ENCODE measurements around the gene IL16.

IL16 gene

DNA sequence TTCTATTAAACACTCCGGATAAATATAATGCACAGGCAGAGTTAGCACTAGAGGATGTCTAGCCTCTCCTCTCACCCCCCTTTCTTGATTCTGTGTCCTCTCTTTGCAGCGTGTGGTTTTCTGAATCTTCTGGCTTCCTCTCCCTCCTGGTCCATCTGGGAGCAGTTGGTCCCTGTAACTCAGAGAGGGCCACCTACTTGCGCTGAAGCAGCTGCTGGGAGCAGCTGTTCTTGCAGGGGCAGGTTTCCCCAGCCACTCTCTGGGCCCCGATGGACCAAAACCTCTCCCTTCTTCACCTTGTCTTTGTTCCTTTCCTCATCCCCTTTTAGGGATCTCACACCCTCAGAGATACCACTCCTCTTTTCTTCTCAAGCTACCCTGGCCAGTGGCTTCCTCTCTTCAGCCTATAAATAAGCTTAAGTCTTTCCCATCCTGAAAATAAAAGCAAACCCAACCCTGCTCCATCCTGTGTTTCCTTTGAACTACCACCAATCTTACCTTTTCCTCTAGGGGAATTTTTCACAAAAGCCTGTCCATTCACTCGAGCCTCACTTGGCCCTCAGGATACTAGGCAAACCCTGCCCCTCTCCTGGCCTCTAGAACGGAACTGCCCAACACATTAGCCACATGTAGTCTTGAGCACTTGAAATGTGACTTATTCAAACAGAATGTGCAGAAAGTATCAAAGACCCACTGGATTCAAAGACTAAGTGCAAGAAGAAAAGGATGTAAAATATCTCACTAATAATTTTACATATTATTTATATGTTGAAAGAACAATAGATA is 67.6 kb downstream of the IL16 start:
- no peak for DNase-seq
- Histone ChIP-seq H2AFZ (ENCODE audit: low read depth, low read length) (no peak overlapping the region), H3K4me1 (ENCODE audit: insufficient read depth, low read length) (peaks cover 20% of the 10 kb centered on the region), H3K36me3 (ENCODE audit: insufficient read depth, low read length) (no peaks in the 10 kb centered on the region), H4K20me1 (ENCODE audit: insufficient read depth, low read length) (no peaks in the 10 kb centered on the region), H3K27ac (ENCODE audit: low read length) (no peak overlapping the region), H3K4me2 (ENCODE audit: insufficient read depth, low read length) (no peak overlapping the region), H3K9me3 (ENCODE audit: insufficient read depth, low read length, severe bottlenecking) (no peaks in the 10 kb centered on the region), H3K27me3 (ENCODE audit: insufficient read depth, low read length, poor library complexity) (peaks cover 14% of the 10 kb centered on the region), H3K4me3 (ENCODE audit: low read depth in 1 of 2, low read length in 2 of 2) (no peak overlapping the region), H3K79me2 (ENCODE audit: insufficient read depth, low read length) (no peaks in the 10 kb centered on the region), H3K9ac (ENCODE audit: low read depth, low read length) (no peak overlapping the region)
- no peak for TF ChIP-seq EZH2 (IDR thresholded peaks at IDR 0.05; ENCODE audit: borderline replicate concordance, low read depth, low read length, severe bottlenecking)
- TF ChIP-seq, protein P1, sequence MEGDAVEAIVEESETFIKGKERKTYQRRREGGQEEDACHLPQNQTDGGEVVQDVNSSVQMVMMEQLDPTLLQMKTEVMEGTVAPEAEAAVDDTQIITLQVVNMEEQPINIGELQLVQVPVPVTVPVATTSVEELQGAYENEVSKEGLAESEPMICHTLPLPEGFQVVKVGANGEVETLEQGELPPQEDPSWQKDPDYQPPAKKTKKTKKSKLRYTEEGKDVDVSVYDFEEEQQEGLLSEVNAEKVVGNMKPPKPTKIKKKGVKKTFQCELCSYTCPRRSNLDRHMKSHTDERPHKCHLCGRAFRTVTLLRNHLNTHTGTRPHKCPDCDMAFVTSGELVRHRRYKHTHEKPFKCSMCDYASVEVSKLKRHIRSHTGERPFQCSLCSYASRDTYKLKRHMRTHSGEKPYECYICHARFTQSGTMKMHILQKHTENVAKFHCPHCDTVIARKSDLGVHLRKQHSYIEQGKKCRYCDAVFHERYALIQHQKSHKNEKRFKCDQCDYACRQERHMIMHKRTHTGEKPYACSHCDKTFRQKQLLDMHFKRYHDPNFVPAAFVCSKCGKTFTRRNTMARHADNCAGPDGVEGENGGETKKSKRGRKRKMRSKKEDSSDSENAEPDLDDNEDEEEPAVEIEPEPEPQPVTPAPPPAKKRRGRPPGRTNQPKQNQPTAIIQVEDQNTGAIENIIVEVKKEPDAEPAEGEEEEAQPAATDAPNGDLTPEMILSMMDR (IDR thresholded peaks at IDR 0.05; ENCODE audit: borderline replicate concordance, extremely low read depth, low read length, poor library complexity, severe bottlenecking): no peak
- ATAC-seq (ENCODE audit: insufficient read depth, low read depth): no peak

DNA sequence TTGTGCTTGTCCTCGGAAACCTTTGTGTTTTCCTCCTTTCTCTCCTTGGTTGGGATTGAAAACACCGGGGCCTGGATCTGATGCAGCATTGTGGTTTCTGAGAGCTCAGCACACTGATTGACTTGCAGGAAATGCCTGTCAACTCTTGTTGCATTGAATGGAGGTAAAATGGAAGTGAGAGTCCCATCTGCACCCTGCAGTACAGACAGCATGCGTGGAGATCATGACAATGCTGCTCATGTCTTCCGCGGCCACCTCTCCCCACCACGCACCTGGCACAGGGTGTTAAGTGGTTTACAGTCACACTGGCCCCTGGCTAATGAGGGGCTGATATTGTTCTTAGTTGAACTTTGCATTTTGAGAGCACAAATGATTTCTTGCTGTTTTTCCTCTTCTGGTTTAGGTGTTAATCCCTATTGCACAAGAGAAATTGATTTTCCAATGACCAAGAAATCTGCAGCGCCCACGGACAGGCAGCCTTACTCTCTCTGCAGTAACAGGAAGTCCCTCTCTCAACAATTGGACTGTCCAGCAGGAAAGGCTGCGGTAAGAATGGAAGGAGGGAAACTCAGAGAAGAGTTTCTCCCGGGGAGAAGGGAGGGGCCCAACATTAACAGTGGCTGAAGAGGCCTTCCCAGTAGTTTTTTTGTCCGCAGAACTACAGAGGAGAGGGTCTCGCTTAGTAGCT is 68.7 kb downstream of the IL16 start:
- no peak for ATAC-seq (ENCODE audit: insufficient read depth, low read depth)
- Histone ChIP-seq H4K20me1 (ENCODE audit: insufficient read depth, low read length) (no peaks in the 10 kb centered on the region), H3K9ac (ENCODE audit: low read depth, low read length) (no peak overlapping the region), H2AFZ (ENCODE audit: low read depth, low read length) (no peak overlapping the region), H3K27me3 (ENCODE audit: insufficient read depth, low read length, poor library complexity) (peaks cover 9% of the 10 kb centered on the region), H3K27ac (ENCODE audit: low read length) (no peak overlapping the region), H3K4me3 (ENCODE audit: low read depth in 1 of 2, low read length in 2 of 2) (no peak overlapping the region), H3K4me2 (ENCODE audit: insufficient read depth, low read length) (peak overlapping the region; percentile 55; the same call in 1 of the 2 replicates), H3K79me2 (ENCODE audit: insufficient read depth, low read length) (no peaks in the 10 kb centered on the region), H3K36me3 (ENCODE audit: insufficient read depth, low read length) (no peaks in the 10 kb centered on the region), H3K9me3 (ENCODE audit: insufficient read depth, low read length, severe bottlenecking) (no peaks in the 10 kb centered on the region), H3K4me1 (ENCODE audit: insufficient read depth, low read length) (peaks cover 23% of the 10 kb centered on the region)
- TF ChIP-seq, protein P1 (IDR thresholded peaks at IDR 0.05; ENCODE audit: borderline replicate concordance, extremely low read depth, low read length, poor library complexity, severe bottlenecking): no peak
- no peak for TF ChIP-seq EZH2 (IDR thresholded peaks at IDR 0.05; ENCODE audit: borderline replicate concordance, low read depth, low read length, severe bottlenecking)
- DNase-seq: no peak

DNA sequence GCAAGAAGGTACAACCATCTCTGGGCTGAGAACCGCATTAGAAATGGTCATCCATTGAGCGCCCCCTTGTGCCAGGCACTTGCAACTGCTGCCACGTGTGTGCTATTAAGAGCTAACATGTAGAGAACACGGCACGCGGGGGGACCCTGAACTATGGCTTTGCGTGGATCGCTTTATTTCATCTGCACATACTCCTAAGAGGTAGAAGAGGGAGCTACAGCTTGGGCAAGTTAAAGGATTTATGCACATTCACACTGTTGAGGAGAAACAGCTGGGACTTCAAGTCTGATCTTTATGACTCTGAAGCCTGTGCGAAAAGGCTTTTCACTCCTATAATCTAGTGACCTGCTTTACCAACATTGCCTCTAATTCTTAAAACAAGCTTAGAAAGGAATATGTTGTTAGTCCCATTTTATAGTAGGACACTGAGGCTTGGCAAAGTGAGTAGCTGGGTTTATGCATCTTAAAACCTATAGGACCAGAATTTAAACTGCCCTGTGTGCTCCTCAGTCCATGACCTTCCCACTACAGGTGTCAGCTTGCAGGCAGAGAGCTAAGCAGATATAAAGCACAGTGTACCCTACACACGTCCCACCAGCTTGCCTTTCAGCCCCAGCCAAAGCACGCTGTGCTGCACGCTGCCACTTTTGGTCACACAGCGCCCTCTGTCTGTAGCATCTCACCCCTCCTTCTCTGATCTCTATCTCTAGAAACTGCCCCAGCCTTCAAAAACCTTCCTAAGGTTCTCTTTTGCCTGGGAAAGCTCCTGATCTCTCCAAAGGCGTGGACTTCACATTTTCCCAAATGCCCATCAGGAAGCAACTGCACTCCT is 69.5 kb downstream of the IL16 start:
- H3K27ac ChIP-seq (ENCODE audit: low read length): no peak overlapping the region
- H3K4me2 ChIP-seq (ENCODE audit: insufficient read depth, low read length): peak overlapping the region; percentile 55; the same call in 1 of the 2 replicates
- H3K9ac ChIP-seq (ENCODE audit: low read depth, low read length): peak overlapping the region; percentile 17; the same call in 1 of the 2 replicates
- peaks cover 6% of the 10 kb centered on the region for H3K27me3 ChIP-seq (ENCODE audit: insufficient read depth, low read length, poor library complexity)
- no peaks in the 10 kb centered on the region for H3K9me3 ChIP-seq (ENCODE audit: insufficient read depth, low read length, severe bottlenecking)
- H2AFZ ChIP-seq (ENCODE audit: low read depth, low read length): peak overlapping the region; percentile 51; the same call in 1 of the 2 replicates
- H4K20me1 ChIP-seq (ENCODE audit: insufficient read depth, low read length): no peaks in the 10 kb centered on the region
- H3K4me1 ChIP-seq (ENCODE audit: insufficient read depth, low read length): peaks cover 23% of the 10 kb centered on the region
- H3K79me2 ChIP-seq (ENCODE audit: insufficient read depth, low read length): no peaks in the 10 kb centered on the region
- H3K4me3 ChIP-seq (ENCODE audit: low read depth in 1 of 2, low read length in 2 of 2): 0 out of 4 replicates have a peak overlapping the region, but pooled peaks of 1 of the 2 experiments have one; percentile 10
- DNase-seq (peak; percentile 81), ATAC-seq (ENCODE audit: insufficient read depth, low read depth) (peak; percentile 94)
- TF ChIP-seq, protein P1 (IDR thresholded peaks at IDR 0.05; ENCODE audit: borderline replicate concordance, extremely low read depth, low read length, poor library complexity, severe bottlenecking): peak; percentile 95
- TF ChIP-seq EZH2 (IDR thresholded peaks at IDR 0.05; ENCODE audit: borderline replicate concordance, low read depth, low read length, severe bottlenecking): no peak
- H3K36me3 ChIP-seq (ENCODE audit: insufficient read depth, low read length): no peaks in the 10 kb centered on the region

Measured in DND-41 (cell line).